ENCODE measurements around the gene NRG4. TPM values are rescaled to one million over a fixed set of nuclear protein-coding genes. Genes with fewer than 3 reads are reported as not detected.
"Not testable (repeated sequence)": the region's sequence is repeated elsewhere in the genome, so short reads cannot be mapped to it uniquely, and the experiment has no call there.

NRG4 gene
- total RNA-seq, 1 donor from 2014 or later = not detected

DNA sequence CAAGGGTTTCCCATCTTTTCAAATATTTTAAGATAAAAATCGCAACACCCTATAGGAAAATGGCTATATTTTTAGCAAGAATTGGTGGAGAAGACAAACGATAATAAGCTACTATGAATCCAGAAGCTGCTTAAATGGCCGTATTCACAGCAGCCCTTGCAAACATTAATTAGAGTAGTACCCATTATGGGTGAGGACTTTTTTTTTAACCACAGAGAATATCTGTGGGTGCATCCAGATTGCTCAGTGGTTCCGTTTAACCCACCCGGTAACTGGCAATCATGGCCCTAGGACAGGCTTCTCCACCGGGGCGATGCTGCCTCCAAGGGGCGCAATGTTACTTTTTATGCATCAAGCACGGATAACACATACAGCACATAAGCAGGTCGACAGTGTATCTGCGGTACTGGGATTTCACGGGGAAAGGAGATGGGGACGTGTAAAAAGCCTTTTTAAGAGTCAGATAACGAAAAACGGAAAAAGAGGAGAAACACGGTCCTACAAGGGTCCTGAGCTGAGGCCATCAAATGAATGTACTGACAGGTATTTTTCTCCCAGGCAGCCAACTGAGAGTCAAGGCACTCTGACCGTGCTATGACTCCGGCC lies 46.6 kb upstream of the NRG4 start:
- H3K27ac Mint-ChIP-seq (ENCODE audit: unreplicated experiment) = no peak overlapping the region
- H3K27me3 Mint-ChIP-seq (ENCODE audit: unreplicated experiment) = peaks cover 72% of the 10 kb centered on the region
- H3K9me3 Mint-ChIP-seq (ENCODE audit: unreplicated experiment) = no peaks in the 10 kb centered on the region
- TF ChIP-seq, protein P1, sequence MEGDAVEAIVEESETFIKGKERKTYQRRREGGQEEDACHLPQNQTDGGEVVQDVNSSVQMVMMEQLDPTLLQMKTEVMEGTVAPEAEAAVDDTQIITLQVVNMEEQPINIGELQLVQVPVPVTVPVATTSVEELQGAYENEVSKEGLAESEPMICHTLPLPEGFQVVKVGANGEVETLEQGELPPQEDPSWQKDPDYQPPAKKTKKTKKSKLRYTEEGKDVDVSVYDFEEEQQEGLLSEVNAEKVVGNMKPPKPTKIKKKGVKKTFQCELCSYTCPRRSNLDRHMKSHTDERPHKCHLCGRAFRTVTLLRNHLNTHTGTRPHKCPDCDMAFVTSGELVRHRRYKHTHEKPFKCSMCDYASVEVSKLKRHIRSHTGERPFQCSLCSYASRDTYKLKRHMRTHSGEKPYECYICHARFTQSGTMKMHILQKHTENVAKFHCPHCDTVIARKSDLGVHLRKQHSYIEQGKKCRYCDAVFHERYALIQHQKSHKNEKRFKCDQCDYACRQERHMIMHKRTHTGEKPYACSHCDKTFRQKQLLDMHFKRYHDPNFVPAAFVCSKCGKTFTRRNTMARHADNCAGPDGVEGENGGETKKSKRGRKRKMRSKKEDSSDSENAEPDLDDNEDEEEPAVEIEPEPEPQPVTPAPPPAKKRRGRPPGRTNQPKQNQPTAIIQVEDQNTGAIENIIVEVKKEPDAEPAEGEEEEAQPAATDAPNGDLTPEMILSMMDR (IDR thresholded peaks at IDR 0.05) = no peak
- no peak for DNase-seq (ENCODE audit: extremely low spot score, unreplicated experiment)
- H3K36me3 Mint-ChIP-seq (ENCODE audit: unreplicated experiment) = no peaks in the 10 kb centered on the region
- peaks cover 7% of the 10 kb centered on the region for H3K4me1 Mint-ChIP-seq (ENCODE audit: unreplicated experiment)
- peak overlapping the region; percentile 74 for H3K4me3 Mint-ChIP-seq (ENCODE audit: unreplicated experiment)

DNA sequence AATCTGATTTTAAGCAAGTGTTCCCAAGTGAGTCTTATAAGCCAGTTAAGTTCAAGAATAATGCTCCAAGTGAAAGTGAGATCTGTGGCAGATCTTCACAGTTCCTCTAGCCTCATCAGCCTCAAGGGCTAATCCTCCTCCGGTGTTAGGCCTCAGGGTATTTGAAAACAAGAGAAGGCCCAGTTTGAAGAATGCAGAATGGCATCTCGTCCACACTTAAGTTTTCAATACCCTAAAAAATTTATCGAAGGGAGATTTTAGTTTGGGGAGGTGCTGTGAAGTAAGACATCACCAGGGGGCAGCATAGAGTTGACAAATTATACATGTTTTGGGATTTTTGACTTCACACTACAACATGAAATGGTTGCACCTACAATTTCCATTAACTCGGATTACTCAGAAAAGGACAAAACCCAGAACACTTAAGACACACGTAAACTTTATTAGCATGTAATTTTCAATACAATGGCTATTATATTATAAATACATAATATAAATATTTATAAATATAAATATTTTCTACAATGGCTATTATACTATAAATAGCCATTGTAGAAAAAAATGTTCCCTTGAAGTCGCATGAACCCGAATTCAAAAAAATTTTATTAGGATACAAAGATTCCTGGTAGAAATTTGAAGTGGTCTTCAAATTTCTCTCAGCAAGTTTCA lies 45.2 kb upstream of the NRG4 start:
- TF ChIP-seq, protein P1 (IDR thresholded peaks at IDR 0.05) = peak; percentile 81
- Mint-ChIP-seq H3K27ac (ENCODE audit: unreplicated experiment) (no peak overlapping the region), H3K4me3 (ENCODE audit: unreplicated experiment) (peak overlapping the region; percentile 24), H3K9me3 (ENCODE audit: unreplicated experiment) (no peaks in the 10 kb centered on the region), H3K4me1 (ENCODE audit: unreplicated experiment) (peaks cover 7% of the 10 kb centered on the region), H3K27me3 (ENCODE audit: unreplicated experiment) (peaks cover 67% of the 10 kb centered on the region), H3K36me3 (ENCODE audit: unreplicated experiment) (no peaks in the 10 kb centered on the region)
- no peak for DNase-seq (ENCODE audit: extremely low spot score, unreplicated experiment)

- DNase-seq (ENCODE audit: extremely low spot score, unreplicated experiment) = no peak
- Mint-ChIP-seq H3K27me3 (ENCODE audit: unreplicated experiment) (peaks cover 67% of the 10 kb centered on the region), H3K36me3 (ENCODE audit: unreplicated experiment) (no peaks in the 10 kb centered on the region), H3K4me3 (ENCODE audit: unreplicated experiment) (no peak overlapping the region), H3K4me1 (ENCODE audit: unreplicated experiment) (peaks cover 7% of the 10 kb centered on the region), H3K27ac (ENCODE audit: unreplicated experiment) (no peak overlapping the region), H3K9me3 (ENCODE audit: unreplicated experiment) (no peaks in the 10 kb centered on the region)
- TF ChIP-seq, protein P1 (IDR thresholded peaks at IDR 0.05) = no peak
Observed at GRCh38 chr15:76056931-76057330, 44.7 kb upstream of the NRG4 start.

DNA sequence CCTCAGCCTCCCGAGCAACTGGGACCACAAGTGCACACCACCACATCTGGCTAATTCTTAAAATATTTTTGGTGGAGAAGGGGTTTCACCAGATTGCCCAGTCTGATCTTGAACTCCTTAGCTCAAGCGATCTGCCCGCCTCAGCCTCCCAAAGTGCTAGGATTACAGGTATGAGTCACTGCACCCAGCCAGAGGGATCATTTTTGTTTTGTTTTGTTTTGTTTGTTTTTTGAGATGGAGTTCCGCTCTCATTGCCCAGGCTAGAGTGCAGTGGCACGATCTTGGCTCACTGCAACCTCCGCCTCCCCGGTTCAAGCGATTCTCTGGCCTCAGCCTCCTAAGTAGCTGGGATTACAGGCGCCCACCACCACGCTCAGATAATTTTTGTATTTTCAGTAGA lies 42.0 kb upstream of the NRG4 start:
- H3K27ac Mint-ChIP-seq (ENCODE audit: unreplicated experiment); DNase-seq (ENCODE audit: extremely low spot score, unreplicated experiment); H3K4me3 Mint-ChIP-seq (ENCODE audit: unreplicated experiment); H3K4me1 Mint-ChIP-seq (ENCODE audit: unreplicated experiment); H3K9me3 Mint-ChIP-seq (ENCODE audit: unreplicated experiment); H3K36me3 Mint-ChIP-seq (ENCODE audit: unreplicated experiment): not testable (repeated sequence)
- peaks cover 60% of the 10 kb centered on the region for H3K27me3 Mint-ChIP-seq (ENCODE audit: unreplicated experiment)

- Mint-ChIP-seq H3K9me3 (ENCODE audit: unreplicated experiment) (peaks cover 25% of the 10 kb centered on the region), H3K36me3 (ENCODE audit: unreplicated experiment) (no peaks in the 10 kb centered on the region), H3K4me3 (ENCODE audit: unreplicated experiment) (no peak overlapping the region), H3K4me1 (ENCODE audit: unreplicated experiment) (no peaks in the 10 kb centered on the region), H3K27me3 (ENCODE audit: unreplicated experiment) (peaks cover 68% of the 10 kb centered on the region), H3K27ac (ENCODE audit: unreplicated experiment) (no peak overlapping the region)
- no peak for DNase-seq (ENCODE audit: extremely low spot score, unreplicated experiment)
- TF ChIP-seq, protein P1 (IDR thresholded peaks at IDR 0.05) = no peak
Observed at GRCh38 chr15:76038512-76038911, 26.3 kb upstream of the NRG4 start.

All from osteocyte (in vitro differentiated cells).